Pulmonary artery endothelial cell (primary cell): ENCODE results near the gene ODC1. TPM values are rescaled to one million over a fixed set of nuclear protein-coding genes. Genes with fewer than 3 reads are reported as not detected.
"Not testable (repeated sequence)": the region's sequence is repeated elsewhere in the genome, so short reads cannot be mapped to it uniquely, and the experiment has no call there.

Experiments used
- DNase-seq: peaks from one replicate; pipeline ENCODE4 v3.0.0-alpha.2; 2011; ENCODE audit warnings: low read depth, low spot score
- total RNA-seq: library from RNA; depleted of rRNA; stranded (reverse); fragments of >200 nt; gene quantifications from 2 replicates; pipeline ENCODE4 v1.2.3, GENCODE V29; 2014

ODC1 gene
- 191 and 209 TPM in 2 replicates for total RNA-seq

DNA sequence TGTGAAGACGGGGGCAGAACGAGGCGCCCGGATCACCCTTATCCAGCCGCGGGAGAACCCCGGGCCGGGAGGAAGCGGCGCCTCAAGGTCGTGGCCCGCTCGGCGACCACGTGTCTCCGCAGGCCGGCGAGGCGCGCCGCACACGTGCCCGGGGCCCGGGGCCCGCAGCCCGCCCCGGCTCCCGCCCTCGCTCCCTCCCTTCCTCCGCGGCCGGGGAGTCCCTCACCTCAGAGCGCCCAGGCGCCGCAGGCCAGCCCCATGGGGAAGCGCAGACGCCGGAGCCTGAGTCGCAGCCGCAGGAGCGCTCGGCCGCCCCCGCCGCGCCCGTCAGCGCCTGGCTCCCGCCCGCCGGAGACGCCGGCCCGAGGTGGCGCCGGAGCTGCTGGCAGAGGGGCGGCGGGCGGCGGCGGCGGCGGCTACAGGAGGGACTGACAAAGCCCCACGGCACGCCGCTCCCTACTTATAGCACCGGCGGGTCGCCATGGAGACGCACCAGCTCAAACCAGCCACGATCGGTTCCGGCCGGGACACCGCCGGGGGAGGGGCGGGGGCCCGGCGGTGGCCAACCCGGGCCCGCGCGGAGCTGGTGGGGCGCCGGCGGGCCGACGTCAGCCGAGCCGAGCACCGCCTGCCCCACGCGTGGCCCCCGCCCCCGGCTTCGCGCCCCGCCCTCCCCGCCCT is at the start of gene ODC1:
ODC1 (minus strand) TSS at position 433 of the 681 bp plus-strand sequence. CDS start 3,295 bp downstream, outside the sequence.
- peak; percentile 63 for DNase-seq

DNA sequence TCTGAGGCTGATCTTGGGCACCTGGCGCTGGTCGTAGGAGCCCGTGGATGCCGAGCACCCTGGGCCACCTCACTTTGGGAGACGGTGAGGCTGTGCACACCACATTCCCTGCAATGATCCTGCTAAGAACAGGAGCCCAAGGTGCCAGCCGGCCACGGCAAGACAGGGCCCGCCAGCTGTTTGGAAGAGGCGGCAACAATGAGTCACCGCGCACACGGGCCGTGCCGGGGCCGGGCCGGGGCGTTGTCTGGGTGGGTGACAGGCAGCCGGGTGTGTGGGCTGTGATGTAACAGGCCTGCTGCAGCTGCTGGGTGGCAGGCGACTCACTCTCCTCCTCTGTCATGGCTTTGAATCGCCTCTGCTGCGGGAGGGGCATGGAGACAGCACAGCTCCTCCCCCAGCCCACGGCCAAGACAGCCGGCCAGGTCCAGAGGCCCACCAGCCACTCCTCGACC is 49.7 kb upstream of the ODC1 start:
- no peak for DNase-seq

DNA sequence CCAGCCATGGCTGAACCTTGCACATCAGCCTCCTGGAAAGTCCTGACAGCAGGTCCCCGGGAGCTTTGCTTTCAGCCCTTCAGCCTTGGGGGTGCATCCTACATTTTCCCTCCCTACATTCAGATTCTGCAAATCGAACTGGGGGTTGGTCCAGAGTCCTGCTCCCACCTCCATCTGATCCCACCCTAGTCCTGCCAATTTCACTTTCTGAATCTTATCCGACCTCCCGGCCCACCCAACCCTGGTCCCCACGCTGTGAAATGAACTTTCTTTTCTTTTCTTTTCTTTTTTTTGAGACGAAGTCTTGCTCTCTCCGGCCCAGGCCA is 47.8 kb upstream of the ODC1 start:
- no peak for DNase-seq

DNA sequence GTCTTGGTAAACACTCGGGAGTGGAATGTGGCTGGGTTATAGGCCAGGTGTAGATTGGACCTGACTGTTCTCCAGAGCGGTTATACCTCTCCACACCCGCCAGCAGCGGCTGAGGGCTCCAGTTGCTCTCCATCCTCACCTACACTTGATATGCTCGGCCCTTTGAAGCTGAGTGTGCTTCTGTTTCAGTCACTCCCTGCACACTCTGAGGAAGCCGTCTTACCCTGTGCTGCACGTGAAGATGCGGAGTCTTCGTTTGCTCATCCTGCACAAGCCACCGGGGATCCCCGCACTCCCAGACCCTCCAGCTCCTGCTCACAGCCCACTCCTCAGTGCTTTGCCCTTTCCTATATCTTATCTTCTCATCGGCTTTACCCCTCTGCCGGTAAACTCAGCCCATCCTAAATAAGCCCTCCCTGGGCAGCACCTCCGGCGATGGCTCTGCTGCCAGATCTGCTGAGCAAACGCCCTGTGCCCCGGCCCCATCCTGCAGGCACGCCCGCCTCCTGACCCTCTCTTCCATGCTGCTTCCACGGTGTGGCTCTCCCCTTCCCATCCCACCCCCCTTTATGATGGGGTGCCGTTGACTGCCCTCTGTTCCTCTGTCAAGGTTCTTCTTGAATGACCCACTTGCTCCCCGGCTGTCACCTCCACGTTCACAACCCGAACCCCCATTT is 47.3 kb upstream of the ODC1 start:
- DNase-seq = no peak

DNA sequence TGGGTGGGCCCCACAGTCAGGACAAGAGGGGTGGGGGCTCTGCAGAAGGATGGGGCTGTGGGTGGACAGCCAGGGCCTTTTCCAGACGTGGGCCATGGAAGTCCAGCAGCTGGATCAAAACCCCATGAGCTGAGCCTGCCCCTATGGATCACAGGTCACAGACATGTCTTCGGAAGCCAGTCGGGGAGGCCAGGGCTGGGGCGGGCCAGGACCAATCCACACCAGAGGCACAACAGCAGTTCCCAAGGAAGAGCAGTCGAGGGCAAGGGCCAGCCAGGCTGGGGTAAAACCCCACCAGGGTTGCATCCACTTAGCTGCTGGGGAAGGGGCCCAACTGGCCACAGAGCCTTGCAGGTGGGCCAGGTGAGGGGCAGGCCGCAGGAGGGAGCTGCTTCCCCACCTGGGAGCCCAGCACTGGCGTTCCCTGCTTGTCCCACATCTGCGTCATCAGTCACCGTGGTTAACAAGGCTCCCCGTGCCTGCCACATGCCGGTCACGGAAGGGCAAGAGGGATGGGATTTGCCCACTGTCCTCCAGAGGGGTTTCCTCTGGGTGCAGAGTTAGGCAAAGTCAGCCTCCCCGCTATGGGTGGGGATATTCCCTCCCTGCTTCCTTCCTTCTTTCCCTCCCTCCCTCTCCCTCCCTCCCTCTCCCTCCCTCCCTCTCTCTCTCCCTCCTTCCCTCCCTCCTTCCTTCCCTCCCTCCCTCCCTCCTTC is 46.4 kb upstream of the ODC1 start:
- no peak for DNase-seq

DNA sequence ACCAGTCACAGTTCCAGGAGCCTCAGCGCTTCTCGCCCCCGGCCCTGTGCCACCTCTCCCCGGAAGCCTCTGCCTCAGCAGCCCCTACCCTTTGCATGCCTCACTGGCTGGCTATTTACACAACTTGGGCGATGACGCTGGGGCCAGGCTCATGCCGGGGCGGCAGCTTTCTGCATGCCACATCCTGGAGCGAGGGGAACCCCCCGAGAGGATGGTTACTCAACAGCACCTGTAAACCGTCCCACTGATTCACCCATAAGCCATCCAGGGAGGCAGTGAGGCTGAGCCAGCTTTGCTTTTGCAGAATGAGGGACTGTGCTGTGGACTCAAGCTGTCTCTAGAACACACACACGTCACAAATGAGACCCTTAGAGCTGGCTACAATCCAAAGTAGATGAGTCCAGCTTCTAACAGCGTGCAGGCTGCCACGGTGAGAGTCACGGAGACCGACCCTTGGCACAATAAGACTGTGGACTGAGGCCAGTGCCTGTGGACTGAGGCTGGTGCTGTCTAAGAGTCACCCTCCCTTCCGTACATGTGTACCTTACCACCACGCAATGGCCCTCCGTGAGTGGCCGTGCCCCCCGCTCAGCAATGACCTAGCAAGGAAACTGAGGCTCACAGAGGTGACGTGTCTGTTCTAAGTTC is 45.6 kb upstream of the ODC1 start:
- no peak for DNase-seq

GRCh38 chr2:10493075-10493633 is 45.0 kb upstream of the ODC1 start:
- DNase-seq = no peak

GRCh38 chr2:10490806-10491291 is 42.7 kb upstream of the ODC1 start:
- DNase-seq = no peak

DNA sequence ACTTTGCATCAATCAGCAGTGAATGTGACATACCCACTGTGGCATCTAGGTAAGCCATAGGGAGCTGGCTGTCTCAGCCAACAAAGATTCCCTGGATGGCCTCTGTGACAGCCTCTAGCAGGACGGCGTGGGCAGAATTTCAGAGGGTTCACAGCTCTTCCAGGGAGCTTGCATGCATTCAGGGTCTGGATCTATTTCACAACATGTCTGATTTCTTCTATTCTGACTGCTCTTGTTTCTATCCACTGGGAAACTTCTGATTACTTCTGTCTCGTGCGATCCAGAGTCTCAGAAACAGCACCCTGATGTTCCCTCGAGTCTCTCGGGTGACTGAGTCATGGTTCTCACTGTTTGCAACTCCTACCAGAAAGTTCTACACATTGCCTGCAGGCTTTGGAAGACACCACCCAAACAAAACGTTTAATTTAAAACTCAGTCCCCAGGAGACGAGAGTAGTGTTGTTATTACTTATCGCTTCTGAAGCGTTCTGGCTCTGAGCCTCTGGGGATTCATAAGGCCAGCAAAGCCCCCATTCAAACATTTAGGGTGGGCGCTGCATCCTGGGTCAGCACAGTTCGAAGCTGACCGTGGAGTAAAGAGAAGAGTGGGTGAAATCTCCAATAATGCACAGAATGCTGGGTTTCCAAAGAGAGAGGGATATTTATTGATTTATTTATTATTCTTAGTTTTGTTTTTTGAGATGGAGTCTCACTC is 41.9 kb upstream of the ODC1 start:
- no peak for DNase-seq

DNA sequence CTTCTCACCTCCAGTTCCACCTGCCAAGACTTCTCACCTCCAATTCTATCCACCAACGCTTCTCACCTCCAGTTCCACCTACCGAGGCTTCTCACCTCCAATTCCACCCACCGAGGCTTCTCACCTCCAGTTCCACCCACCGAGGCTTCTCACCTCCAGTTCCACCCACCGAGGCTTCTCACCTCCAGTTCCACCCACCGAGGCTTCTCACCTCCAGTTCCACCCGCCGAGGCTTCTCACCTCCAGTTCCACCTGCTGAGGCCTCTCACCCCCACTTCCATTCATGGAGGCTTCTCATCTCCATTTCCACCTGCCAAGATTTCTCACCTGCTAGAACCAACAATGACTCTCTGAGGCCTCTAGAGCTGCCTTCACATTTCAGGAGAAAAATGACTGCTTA is 40.0 kb upstream of the ODC1 start:
- DNase-seq = not testable (repeated sequence)

GRCh38 chr2:10487741-10488104 is 39.6 kb upstream of the ODC1 start:
- DNase-seq = not testable (repeated sequence)

GRCh38 chr2:10487081-10487740 is 39.1 kb upstream of the ODC1 start:
- DNase-seq = no peak

DNA sequence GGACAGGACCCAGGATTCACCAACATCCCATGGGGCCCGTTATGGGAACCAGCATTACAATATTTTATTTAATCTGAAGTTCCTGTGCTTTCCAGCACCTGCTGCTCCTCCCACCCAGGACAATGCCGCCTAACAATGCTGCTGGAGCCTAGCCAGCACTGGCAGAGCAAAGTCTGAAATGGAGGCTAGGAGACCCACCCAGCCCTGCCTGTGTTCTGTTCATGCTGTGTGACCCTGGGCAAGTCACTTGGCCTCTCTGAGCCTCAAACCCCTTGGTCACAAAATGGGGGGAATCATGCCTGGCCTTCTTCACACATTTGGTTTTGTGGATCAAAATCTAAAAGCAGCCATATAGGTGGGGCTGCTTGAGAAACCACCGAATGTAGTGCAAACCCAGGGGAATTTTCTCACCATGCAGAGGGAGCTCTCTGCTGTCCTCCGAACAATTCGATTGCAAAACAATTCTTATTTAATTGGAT is 38.5 kb upstream of the ODC1 start:
- no peak for DNase-seq

- no peak for DNase-seq
Observed at GRCh38 chr2:10486091-10486490, 38.0 kb upstream of the ODC1 start.

DNA sequence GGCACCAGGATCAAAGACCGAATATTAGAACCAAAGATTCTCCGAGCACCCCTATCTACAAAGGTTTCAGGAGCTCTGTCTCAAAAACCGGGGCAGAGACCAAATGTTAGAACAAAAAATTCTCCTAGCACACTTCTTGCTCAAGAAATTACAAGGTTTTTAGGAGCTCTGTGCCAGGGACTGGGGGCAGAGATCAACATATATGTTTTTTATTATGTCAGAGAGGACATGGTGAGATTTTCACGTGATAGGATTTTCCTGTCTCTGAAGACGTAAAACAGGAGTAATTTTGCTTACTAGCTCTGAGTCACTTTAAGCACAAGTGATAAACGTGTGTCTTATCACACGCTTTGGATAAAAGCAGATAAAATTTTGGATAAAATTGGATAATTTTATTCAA is 34.8 kb upstream of the ODC1 start:
- DNase-seq = no peak

DNA sequence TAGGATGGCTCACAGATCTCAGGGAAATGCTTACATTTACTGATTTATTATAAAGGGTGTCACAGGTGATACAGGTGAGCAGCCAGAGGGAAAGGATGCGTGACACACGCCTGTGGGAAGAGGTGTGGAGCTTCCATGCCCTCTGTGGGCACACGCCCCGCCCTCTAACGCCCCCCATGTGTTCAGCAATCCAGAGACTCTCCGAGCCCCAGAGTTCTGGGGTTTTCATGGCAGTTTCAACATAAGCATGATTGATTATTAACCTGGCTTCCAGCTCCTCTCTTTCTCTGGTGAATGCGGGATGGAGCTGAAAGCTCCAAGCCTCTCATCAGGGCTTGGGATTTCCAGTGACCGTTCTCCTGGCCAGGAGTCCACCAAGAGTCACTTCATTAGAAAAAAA is 34.3 kb upstream of the ODC1 start:
- no peak for DNase-seq

DNA sequence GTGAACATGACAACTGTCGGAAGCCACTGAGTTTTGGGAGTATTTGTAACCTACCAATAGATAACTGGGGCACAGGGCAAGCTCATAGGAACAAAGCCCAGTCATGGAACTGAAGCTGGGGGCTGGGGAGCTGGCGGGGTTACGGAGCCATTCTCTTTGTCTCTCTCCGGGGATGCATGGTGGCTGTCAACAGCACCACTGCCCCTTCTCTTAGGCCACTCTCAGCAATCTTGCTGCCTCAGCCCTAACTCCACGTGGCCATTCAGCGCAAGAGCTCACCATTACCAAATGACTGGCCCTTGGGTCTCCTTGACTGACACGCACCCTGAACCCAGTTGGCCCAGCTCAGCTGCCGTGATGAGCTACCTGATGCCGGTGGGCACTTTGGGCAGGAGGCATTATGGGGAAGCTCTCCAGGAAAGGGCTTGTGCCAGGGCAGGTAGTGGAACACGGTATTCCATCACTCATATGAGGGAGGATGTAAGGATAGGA is 33.6 kb upstream of the ODC1 start:
- no peak for DNase-seq

DNA sequence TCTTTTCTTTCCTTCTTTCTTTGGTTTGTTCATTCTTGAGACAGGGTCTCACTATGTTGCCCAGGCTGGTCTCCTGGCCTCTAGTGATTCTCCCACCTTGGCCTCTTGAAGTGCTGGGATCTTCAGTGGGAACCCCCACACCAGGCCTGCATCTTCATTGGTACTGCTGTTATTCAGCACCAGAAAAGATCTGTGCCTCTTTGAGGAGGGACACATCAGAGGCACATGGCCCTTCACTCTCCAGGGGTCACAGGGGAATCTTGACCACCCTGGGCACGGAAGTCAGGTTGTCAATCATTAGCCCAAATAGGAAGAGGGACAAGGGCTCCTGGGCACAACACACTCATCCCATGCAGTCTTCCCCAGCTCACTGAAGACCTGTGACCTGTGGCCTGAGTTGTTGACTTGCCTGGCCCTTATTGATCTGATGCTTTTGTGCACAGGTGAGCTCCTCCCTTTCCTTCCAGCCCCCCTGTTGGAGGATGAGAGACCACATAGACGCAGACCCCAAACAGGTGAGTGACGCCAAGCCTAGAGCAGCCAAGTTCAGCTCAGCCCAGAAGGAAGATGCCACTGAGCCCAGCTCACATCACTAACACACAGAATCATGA is 33.0 kb upstream of the ODC1 start:
- no peak for DNase-seq

- DNase-seq = no peak
Observed at GRCh38 chr2:10480359-10480949, 32.3 kb upstream of the ODC1 start.
